Activated naive CD4-positive, alpha-beta T cell treated with Interleukin-2 at 50 U/mL for 16 hours (primary cell): ENCODE measurements around the gene HIRA.
A peak's percentile ranks its signal among the peaks of the same experiment; 100 is the strongest.

Experiments used
- DNase-seq: peaks from one replicate; pipeline ENCODE4 v3.0.0-alpha.2; 2020

HIRA gene

GRCh38 chr22:19304547-19304946 lies 127.0 kb downstream of the HIRA start:
- no peak for DNase-seq

- no peak for DNase-seq
These were observed 127.7 kb downstream of the HIRA start for GRCh38 chr22:19303785-19304184.

- no peak for DNase-seq
These were observed 135.8 kb downstream of the HIRA start for GRCh38 chr22:19295733-19296132.

- no peak for DNase-seq
These were observed 138.9 kb downstream of the HIRA start for GRCh38 chr22:19292458-19293230.

- peak; percentile 67 for DNase-seq
These were observed 139.7 kb downstream of the HIRA start, which contains the start of gene CLTCL1 for GRCh38 chr22:19291580-19292457. Gene CLTCL1, minus strand, starts transcription at chr22:19291719. Its CDS starts 78 bp downstream, at chr22:19291641.

- DNase-seq: peak; percentile 33
These were observed 140.3 kb downstream of the HIRA start for GRCh38 chr22:19291218-19291579.

GRCh38 chr22:19290400-19291217 lies 140.9 kb downstream of the HIRA start:
- no peak for DNase-seq

- no peak for DNase-seq
These were observed 141.9 kb downstream of the HIRA start for GRCh38 chr22:19289475-19290161.

GRCh38 chr22:19287889-19288288 lies 143.6 kb downstream of the HIRA start:
- no peak for DNase-seq

GRCh38 chr22:19287076-19287707 lies 144.3 kb downstream of the HIRA start:
- DNase-seq: no peak

GRCh38 chr22:19285831-19286230 lies 145.7 kb downstream of the HIRA start:
- DNase-seq: no peak
